ENCODE results near the gene FGD3. TPM values are rescaled to one million over a fixed set of nuclear protein-coding genes. Genes with fewer than 3 reads are reported as not detected.

The FGD3 gene
- total RNA-seq, 1 experiment from 2014 or later = 1.8 TPM

- no peak overlapping the region for H2BK120ac ChIP-seq (ENCODE audit: low read depth, low read length, poor library complexity, severe bottlenecking)
- H3K27ac ChIP-seq (ENCODE audit: insufficient read length, low read depth, low read length) = no peak overlapping the region
- no peak overlapping the region for H2BK20ac ChIP-seq (ENCODE audit: low read depth, low read length, poor library complexity, severe bottlenecking)
- no peaks in the 10 kb centered on the region for H3K9me3 ChIP-seq (ENCODE audit: control insufficient read depth, low read depth, low read length)
- H4K8ac ChIP-seq (replicated peaks; ENCODE audit: insufficient read length, low read depth, low read length) = no peak overlapping the region
- H3T11ph ChIP-seq (ENCODE audit: low read length) = no peak overlapping the region
- WGBS (ENCODE audit: extremely low coverage, insufficient read length, low lambda C conversion rate) = no CpG with 5 or more reads among the region's 12 CpGs
- H2BK12ac ChIP-seq (ENCODE audit: insufficient read length, low read depth, low read length) = no peak overlapping the region
- no peak overlapping the region for H3K23ac ChIP-seq (ENCODE audit: insufficient read length, low read depth, low read length)
- no peak overlapping the region for H2BK5ac ChIP-seq (ENCODE audit: insufficient read length, low read length)
- H3K4ac ChIP-seq (ENCODE audit: low read depth, low read length) = no peak overlapping the region
- peaks cover 31% of the 10 kb centered on the region for H3K27me3 Mint-ChIP-seq (ENCODE audit: low read depth)
- peaks cover 17% of the 10 kb centered on the region in 2 experiments for H3K4me1 Mint-ChIP-seq
- H3K9me3 Mint-ChIP-seq = peaks cover 17 to 19% of the 10 kb centered on the region in 2 experiments
- no peaks in the 10 kb centered on the region for H3K23me2 ChIP-seq (ENCODE audit: insufficient read length, low read depth, low read length, poor library complexity, severe bottlenecking)
- H2BK15ac ChIP-seq (ENCODE audit: low read depth, low read length) = no peak overlapping the region
- no peak overlapping the region for H3K27ac Mint-ChIP-seq
- no peak overlapping the region for H3K14ac ChIP-seq (ENCODE audit: insufficient read depth, low read length)
- H4K5ac ChIP-seq (ENCODE audit: insufficient read length, low read depth, low read length) = no peak overlapping the region
- H2AK5ac ChIP-seq (ENCODE audit: insufficient read length, low read length) = no peak overlapping the region
- H3K79me2 ChIP-seq (ENCODE audit: insufficient read depth, low read length) = no peaks in the 10 kb centered on the region
- H3K27me3 ChIP-seq (ENCODE audit: insufficient read depth, low read length) = no peaks in the 10 kb centered on the region
- no peaks in the 10 kb centered on the region for H4K20me1 ChIP-seq (ENCODE audit: control insufficient read depth, insufficient read depth, insufficient read length)
- peak overlapping the region; percentile 62 to 72; a peak in 4 of 5 replicates for H3K4me3 Mint-ChIP-seq
- no peak overlapping the region for H2AFZ ChIP-seq (ENCODE audit: low read length)
- H3K9ac ChIP-seq (ENCODE audit: extremely low read depth, insufficient read length, low read length) = no peak overlapping the region
- H3K79me1 ChIP-seq (ENCODE audit: insufficient read depth, low read depth, low read length, poor library complexity, severe bottlenecking) = no peaks in the 10 kb centered on the region
- H4K91ac ChIP-seq (ENCODE audit: insufficient read length, low read depth, low read length) = no peak overlapping the region
- H3K36me3 Mint-ChIP-seq (ENCODE audit: insufficient read depth in 1 of 3, low read depth in 3 of 3) = peaks cover 8 to 16% (median 10%) of the 10 kb centered on the region in 3 experiments; a peak in 6 of 7 replicates
- H3K18ac ChIP-seq (ENCODE audit: insufficient read length, low read depth, low read length) = no peak overlapping the region
- no peak overlapping the region for H3K56ac ChIP-seq (ENCODE audit: insufficient read length, low read depth, low read length)
- H3K4me2 ChIP-seq (ENCODE audit: insufficient read depth, insufficient read length, low read length) = peak overlapping the region; percentile 41
- no peak for TF ChIP-seq CTCF (conservative IDR thresholded peaks at IDR 0.05)
- H3K4me1 ChIP-seq (ENCODE audit: insufficient read depth, low read length) = no peaks in the 10 kb centered on the region
- no peak for DNase-seq
Measured at GRCh38 chr9:92948038-92948534, 763 bp downstream of the FGD3 start.
